Activated naive CD4-positive, alpha-beta T cell treated with anti-CD3 and anti-CD28 coated beads, Interleukin-2, amount 50 U/mL, for 24 hours (primary cell): ENCODE measurements around the gene PLEKHG5.

Experiments
- H3K27ac Mint-ChIP-seq: one replicate; pipeline ENCODE4 v1.8.0; 2021; ENCODE audit warnings: mild to moderate bottlenecking, mixed read lengths
- H3K27me3 Mint-ChIP-seq: one replicate; pipeline ENCODE4 v1.8.0; 2021; ENCODE audit warnings: mixed read lengths
- H3K36me3 Mint-ChIP-seq: one replicate; pipeline ENCODE4 v1.8.0; 2021; ENCODE audit warnings: mixed read lengths
- H3K4me1 Mint-ChIP-seq: one replicate; pipeline ENCODE4 v1.8.0; 2021; ENCODE audit warnings: mixed read lengths
- H3K4me3 Mint-ChIP-seq: one replicate; pipeline ENCODE4 v1.8.0; 2021; ENCODE audit warnings: mild to moderate bottlenecking, mixed read lengths
- H3K9me3 Mint-ChIP-seq: one replicate; pipeline ENCODE4 v1.8.0; 2021; ENCODE audit warnings: mixed read lengths

The PLEKHG5 gene

GRCh38 chr1:6491480-6491962 is at the start of gene PLEKHG5:
PLEKHG5 (minus strand) TSS chr1:6491667; CDS start chr1:6477571, 14,096 bp downstream.
- Mint-ChIP-seq H3K36me3 (no peaks in the 10 kb centered on the region), H3K27me3 (peaks cover under 1% of the 10 kb centered on the region), H3K4me3 (peak within 1 kb of the TSS; percentile 71), H3K4me1 (peaks cover 41% of the 10 kb centered on the region), H3K27ac (peak within 1 kb of the TSS; percentile 66), H3K9me3 (no peaks in the 10 kb centered on the region)

DNA sequence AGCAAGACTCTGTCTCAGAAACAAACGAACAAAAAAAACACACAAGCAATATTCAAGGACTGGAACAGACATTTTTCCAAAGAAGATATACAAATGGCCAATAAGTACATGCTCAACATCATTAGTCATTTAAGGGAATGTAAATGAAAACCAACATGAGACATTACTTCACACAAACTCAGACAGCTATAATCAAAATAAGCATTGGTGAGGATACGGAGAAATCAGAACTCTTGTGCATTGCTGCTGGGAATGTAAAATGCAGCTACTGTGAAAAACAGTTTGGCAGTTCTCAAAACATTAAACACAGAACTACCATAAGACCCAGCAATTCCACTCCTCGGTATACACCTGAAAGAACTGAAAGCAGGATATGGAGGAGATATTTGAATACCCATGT is 47.5 kb upstream of the PLEKHG5 start:
- no peak overlapping the region for H3K27ac Mint-ChIP-seq
- peaks cover 14% of the 10 kb centered on the region for H3K4me1 Mint-ChIP-seq
- H3K9me3 Mint-ChIP-seq, result no peaks in the 10 kb centered on the region
- H3K36me3 Mint-ChIP-seq, result peaks cover 6% of the 10 kb centered on the region
- no peak overlapping the region for H3K4me3 Mint-ChIP-seq
- no peaks in the 10 kb centered on the region for H3K27me3 Mint-ChIP-seq

GRCh38 chr1:6536291-6536690 is 44.8 kb upstream of the PLEKHG5 start:
- Mint-ChIP-seq H3K4me1 (peaks cover 14% of the 10 kb centered on the region), H3K27me3 (no peaks in the 10 kb centered on the region), H3K9me3 (no peaks in the 10 kb centered on the region), H3K27ac (no peak overlapping the region), H3K36me3 (peaks cover 5% of the 10 kb centered on the region), H3K4me3 (no peak overlapping the region)

GRCh38 chr1:6535214-6535613 is 43.7 kb upstream of the PLEKHG5 start:
- peaks cover 14% of the 10 kb centered on the region for H3K4me1 Mint-ChIP-seq

DNA sequence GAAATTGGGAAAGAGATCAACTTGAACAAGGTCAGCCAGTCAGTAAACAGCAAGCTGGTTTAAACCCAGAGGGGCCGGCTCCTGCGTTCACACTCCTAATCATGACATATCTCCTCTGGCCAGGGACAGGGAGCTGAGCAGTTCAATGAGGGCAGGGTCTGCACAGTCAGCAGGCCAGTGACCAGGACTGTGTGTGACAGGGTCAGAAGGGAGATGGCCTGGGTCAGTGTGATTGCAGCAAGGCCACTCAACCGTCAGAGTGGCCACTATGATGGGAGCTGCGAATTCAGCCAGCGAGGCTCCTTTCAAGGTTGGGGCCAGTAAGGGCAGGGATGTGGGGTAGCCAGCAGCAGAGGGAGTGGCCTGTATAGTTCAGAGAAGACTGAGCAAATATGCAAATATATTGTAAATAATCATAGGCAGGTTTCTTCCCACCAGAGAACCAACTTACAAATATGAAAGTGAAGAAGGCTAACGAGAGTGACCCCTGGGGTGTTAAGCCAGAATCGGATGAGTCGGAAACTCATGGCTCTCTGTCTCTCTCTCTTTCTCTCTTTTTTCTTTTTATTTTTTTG is 42.9 kb upstream of the PLEKHG5 start:
- H3K4me1 Mint-ChIP-seq, result peaks cover 14% of the 10 kb centered on the region
- peaks cover 5% of the 10 kb centered on the region for H3K36me3 Mint-ChIP-seq
- H3K27me3 Mint-ChIP-seq, result no peaks in the 10 kb centered on the region
- no peak overlapping the region for H3K4me3 Mint-ChIP-seq
- no peak overlapping the region for H3K27ac Mint-ChIP-seq
- H3K9me3 Mint-ChIP-seq, result no peaks in the 10 kb centered on the region

More at GRCh38 chr1:6535214-6535613, 43.7 kb upstream of the PLEKHG5 start:
- no peak overlapping the region for H3K4me3 Mint-ChIP-seq
- H3K9me3 Mint-ChIP-seq, result no peaks in the 10 kb centered on the region
- H3K36me3 Mint-ChIP-seq, result peaks cover 5% of the 10 kb centered on the region
- H3K27me3 Mint-ChIP-seq, result no peaks in the 10 kb centered on the region
- no peak overlapping the region for H3K27ac Mint-ChIP-seq

DNA sequence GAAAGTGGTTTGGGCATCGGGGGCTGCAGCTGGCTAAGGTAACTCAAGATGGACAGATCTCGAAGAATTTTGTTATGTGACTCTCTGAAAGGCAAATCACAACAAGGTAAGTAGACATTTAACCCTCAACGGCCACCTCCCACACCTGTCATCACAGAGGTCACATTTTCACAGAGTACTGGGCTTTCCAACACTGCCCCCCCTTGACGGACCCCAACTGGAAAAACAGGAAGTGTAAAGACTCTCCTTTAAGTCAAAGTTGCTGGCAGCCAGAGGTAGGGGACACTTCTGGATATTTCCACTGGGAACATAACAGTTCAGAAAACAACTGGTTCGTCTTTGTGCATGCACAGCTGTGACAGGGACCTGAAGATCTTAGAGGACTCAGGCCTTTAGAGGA is 40.5 kb upstream of the PLEKHG5 start:
- Mint-ChIP-seq H3K27me3 (no peaks in the 10 kb centered on the region), H3K36me3 (peaks cover 10% of the 10 kb centered on the region), H3K4me3 (no peak overlapping the region), H3K27ac (no peak overlapping the region), H3K4me1 (peaks cover 5% of the 10 kb centered on the region), H3K9me3 (no peaks in the 10 kb centered on the region)

GRCh38 chr1:6530504-6531160 is 39.2 kb upstream of the PLEKHG5 start:
- peaks cover 10% of the 10 kb centered on the region for H3K36me3 Mint-ChIP-seq
- no peak overlapping the region for H3K27ac Mint-ChIP-seq
- peaks cover 4% of the 10 kb centered on the region for H3K4me1 Mint-ChIP-seq
- H3K4me3 Mint-ChIP-seq, result no peak overlapping the region
- no peaks in the 10 kb centered on the region for H3K27me3 Mint-ChIP-seq
- H3K9me3 Mint-ChIP-seq, result no peaks in the 10 kb centered on the region

DNA sequence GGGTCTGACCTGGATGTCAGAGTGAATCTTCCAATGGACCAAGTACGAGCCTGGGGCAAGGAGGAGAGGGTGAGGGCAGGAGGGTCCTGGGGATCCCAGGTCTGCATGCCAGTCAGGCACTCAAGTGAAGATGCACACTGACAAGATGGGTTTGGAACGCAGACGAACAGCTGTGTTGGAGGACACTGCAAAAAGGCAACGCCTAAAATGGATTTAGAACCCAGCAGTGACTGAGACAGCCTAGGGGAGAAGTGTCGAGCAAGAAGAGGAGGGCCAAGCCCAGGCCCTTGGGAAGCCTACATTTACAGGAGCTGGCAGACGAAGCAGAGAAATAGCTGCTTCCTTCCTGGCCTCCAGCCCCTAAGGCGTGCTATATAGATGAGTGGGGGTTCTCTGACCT is 37.0 kb upstream of the PLEKHG5 start:
- peaks cover 9% of the 10 kb centered on the region for H3K36me3 Mint-ChIP-seq
- no peak overlapping the region for H3K27ac Mint-ChIP-seq
- H3K4me3 Mint-ChIP-seq, result no peak overlapping the region
- no peaks in the 10 kb centered on the region for H3K27me3 Mint-ChIP-seq
- H3K9me3 Mint-ChIP-seq, result no peaks in the 10 kb centered on the region
- no peaks in the 10 kb centered on the region for H3K4me1 Mint-ChIP-seq

GRCh38 chr1:6526316-6526715 is 34.8 kb upstream of the PLEKHG5 start:
- Mint-ChIP-seq H3K4me1 (no peaks in the 10 kb centered on the region), H3K9me3 (no peaks in the 10 kb centered on the region), H3K4me3 (no peak overlapping the region), H3K36me3 (peaks cover 7% of the 10 kb centered on the region), H3K27me3 (no peaks in the 10 kb centered on the region), H3K27ac (no peak overlapping the region)

GRCh38 chr1:6523566-6523965 is 32.1 kb upstream of the PLEKHG5 start:
- H3K36me3 Mint-ChIP-seq, result peaks cover 7% of the 10 kb centered on the region
- no peaks in the 10 kb centered on the region for H3K4me1 Mint-ChIP-seq
- no peak overlapping the region for H3K4me3 Mint-ChIP-seq
- H3K9me3 Mint-ChIP-seq, result no peaks in the 10 kb centered on the region
- H3K27ac Mint-ChIP-seq, result no peak overlapping the region
- H3K27me3 Mint-ChIP-seq, result no peaks in the 10 kb centered on the region

GRCh38 chr1:6521536-6521935 is 30.1 kb upstream of the PLEKHG5 start:
- H3K36me3 Mint-ChIP-seq, result peaks cover 2% of the 10 kb centered on the region
- no peaks in the 10 kb centered on the region for H3K27me3 Mint-ChIP-seq
- H3K9me3 Mint-ChIP-seq, result no peaks in the 10 kb centered on the region
- H3K4me1 Mint-ChIP-seq, result no peaks in the 10 kb centered on the region
- no peak overlapping the region for H3K4me3 Mint-ChIP-seq
- H3K27ac Mint-ChIP-seq, result no peak overlapping the region

GRCh38 chr1:6519935-6520671 is 28.6 kb upstream of the PLEKHG5 start:
- Mint-ChIP-seq H3K36me3 (peaks cover 2% of the 10 kb centered on the region), H3K27ac (no peak overlapping the region), H3K27me3 (no peaks in the 10 kb centered on the region), H3K9me3 (no peaks in the 10 kb centered on the region), H3K4me3 (no peak overlapping the region), H3K4me1 (no peaks in the 10 kb centered on the region)

DNA sequence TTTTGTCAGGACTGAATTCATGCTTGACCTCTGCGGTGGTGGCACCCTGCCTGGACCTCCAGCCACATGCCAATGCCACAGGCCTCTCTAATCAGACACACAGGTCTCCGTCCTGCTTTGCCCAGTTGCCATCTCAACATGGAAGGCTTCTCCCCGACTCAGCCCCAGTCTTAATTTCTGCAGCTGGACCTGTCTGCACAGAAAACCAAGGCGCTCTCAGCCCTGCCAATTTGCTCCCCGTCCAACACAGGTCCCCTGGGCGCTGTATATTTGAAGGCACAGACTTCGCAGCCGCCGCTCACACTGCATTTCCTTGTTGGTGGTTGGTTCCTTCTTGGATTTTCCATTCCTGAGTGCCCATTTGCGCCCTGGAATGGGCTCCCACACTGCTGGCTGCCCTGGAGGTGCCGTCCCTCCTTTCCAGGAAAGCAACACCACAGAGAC is 28.0 kb upstream of the PLEKHG5 start:
- H3K4me1 Mint-ChIP-seq, result no peaks in the 10 kb centered on the region
- H3K9me3 Mint-ChIP-seq, result no peaks in the 10 kb centered on the region
- H3K27ac Mint-ChIP-seq, result no peak overlapping the region
- no peaks in the 10 kb centered on the region for H3K27me3 Mint-ChIP-seq
- H3K36me3 Mint-ChIP-seq, result peaks cover 2% of the 10 kb centered on the region
- H3K4me3 Mint-ChIP-seq, result no peak overlapping the region

GRCh38 chr1:6517435-6517851 is 26.0 kb upstream of the PLEKHG5 start:
- H3K36me3 Mint-ChIP-seq, result no peaks in the 10 kb centered on the region
- no peaks in the 10 kb centered on the region for H3K4me1 Mint-ChIP-seq
- no peak overlapping the region for H3K27ac Mint-ChIP-seq
- no peak overlapping the region for H3K4me3 Mint-ChIP-seq
- no peaks in the 10 kb centered on the region for H3K27me3 Mint-ChIP-seq
- H3K9me3 Mint-ChIP-seq, result no peaks in the 10 kb centered on the region

GRCh38 chr1:6515771-6516170 is 24.3 kb upstream of the PLEKHG5 start:
- Mint-ChIP-seq H3K27me3 (no peaks in the 10 kb centered on the region), H3K36me3 (no peaks in the 10 kb centered on the region), H3K4me1 (no peaks in the 10 kb centered on the region), H3K4me3 (no peak overlapping the region), H3K9me3 (no peaks in the 10 kb centered on the region), H3K27ac (no peak overlapping the region)

DNA sequence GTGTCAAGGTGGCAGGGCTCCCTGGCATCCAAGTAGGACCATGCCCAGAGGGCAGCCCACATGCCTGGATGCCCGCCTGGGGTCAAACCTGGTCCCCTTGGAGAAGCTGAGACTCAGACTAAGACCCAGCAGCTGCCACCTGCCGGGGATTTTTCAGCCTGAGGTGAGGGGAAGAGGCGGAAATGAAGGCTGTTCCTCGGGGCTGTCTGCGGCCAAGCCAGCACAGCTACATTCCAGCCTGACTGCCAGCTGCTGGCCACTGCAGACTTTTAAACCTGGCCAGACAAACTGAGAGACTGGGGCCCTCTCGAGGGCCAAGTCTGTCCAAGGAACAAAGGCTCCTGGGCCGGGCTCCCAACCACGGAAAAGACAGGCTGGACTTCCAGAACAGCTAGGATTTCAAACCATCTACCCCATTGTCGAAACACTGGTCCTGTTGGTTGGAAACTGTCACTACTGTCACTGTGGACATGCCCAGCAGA is 21.9 kb upstream of the PLEKHG5 start:
- no peak overlapping the region for H3K4me3 Mint-ChIP-seq
- H3K27ac Mint-ChIP-seq, result no peak overlapping the region
- no peaks in the 10 kb centered on the region for H3K4me1 Mint-ChIP-seq
- no peaks in the 10 kb centered on the region for H3K36me3 Mint-ChIP-seq
- H3K27me3 Mint-ChIP-seq, result no peaks in the 10 kb centered on the region
- H3K9me3 Mint-ChIP-seq, result no peaks in the 10 kb centered on the region
